ENCODE data around the gene ZNF516. TPM values are rescaled to one million over a fixed set of nuclear protein-coding genes. Genes with fewer than 3 reads are reported as not detected.

ZNF516 gene
- total and polyA plus RNA-seq, 4 donors: 2.5 to 12.2 (median 7.6) TPM

DNA sequence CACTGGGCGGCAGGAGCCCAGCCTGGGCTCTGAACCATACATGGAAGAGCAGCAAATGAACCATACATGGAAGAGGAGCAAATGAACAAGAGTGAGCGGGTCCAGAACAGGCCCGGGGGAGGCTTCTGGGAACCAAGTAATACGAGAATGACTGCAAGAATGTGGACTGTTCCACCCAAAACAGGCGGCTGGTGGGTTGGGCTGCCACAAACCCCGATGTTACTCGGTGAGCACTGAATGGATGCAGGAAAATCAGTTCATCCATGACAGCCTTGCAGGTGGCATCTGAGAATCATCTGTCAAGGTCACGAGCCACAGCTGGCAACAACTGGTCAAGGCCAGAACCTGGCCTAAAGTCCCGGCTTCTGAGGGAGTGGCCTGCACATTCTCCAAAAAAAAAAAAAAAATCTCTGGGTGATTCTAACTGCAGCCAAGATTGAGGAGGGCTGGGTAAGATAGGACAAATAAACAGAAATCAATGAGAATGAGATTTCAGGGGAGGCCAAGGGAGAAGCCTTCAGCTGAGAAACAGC, 106.1 kb downstream of the ZNF516 start:
- Histone ChIP-seq H3K27ac (ENCODE audit: low read depth in 1 of 2, low read length in 2 of 2) (no peak overlapping the region), H3K36me3 (ENCODE audit: control insufficient read depth in 4 of 4, insufficient read depth in 3 of 4, low read depth in 1 of 4, low read length in 3 of 4) (no peaks in the 10 kb centered on the region), H3K4me1 (ENCODE audit: control insufficient read depth in 4 of 4, insufficient read depth in 4 of 4, low read length in 3 of 4) (peaks cover 0 to 17% (median 9%) of the 10 kb centered on the region in 4 donors), H3K4me3 (ENCODE audit: low read depth in 1 of 3, low read length in 3 of 3) (no peak overlapping the region), H3K9me3 (ENCODE audit: control insufficient read depth in 4 of 4, low read length in 3 of 4) (no peaks in the 10 kb centered on the region), H3K27me3 (ENCODE audit: control insufficient read depth in 4 of 4, insufficient read depth in 4 of 4, low read length in 3 of 4) (no peaks in the 10 kb centered on the region), H3K9ac (ENCODE audit: low read depth in 1 of 2, low read length in 2 of 2) (no peak overlapping the region)
- no peak for DNase-seq (ENCODE audit: low spot score)
- 89% methylated on average over 9 of the region's 9 CpGs for WGBS
- TF ChIP-seq, protein P1, sequence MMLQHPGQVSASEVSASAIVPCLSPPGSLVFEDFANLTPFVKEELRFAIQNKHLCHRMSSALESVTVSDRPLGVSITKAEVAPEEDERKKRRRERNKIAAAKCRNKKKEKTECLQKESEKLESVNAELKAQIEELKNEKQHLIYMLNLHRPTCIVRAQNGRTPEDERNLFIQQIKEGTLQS (IDR thresholded peaks at IDR 0.05): no peak
- TF ChIP-seq RAD21 (IDR thresholded peaks at IDR 0.05) (no peak), EGR1 (IDR thresholded peaks at IDR 0.05; ENCODE audit: low read depth in 2 of 2) (no peak), GABPA (IDR thresholded peaks at IDR 0.05 in 1 of 2, conservative IDR thresholded peaks at IDR 0.05 in 1 of 2) (no peak), RXRA (IDR thresholded peaks at IDR 0.05) (no peak), ZBTB33 (IDR thresholded peaks at IDR 0.05) (no peak), HNF4A (conservative IDR thresholded peaks at IDR 0.05) (no peak), TAF1 (conservative IDR thresholded peaks at IDR 0.05) (no peak), CTCF (IDR thresholded peaks at IDR 0.05; ENCODE audit: low read depth, low read length, missing input control) (no peak), YY1 (IDR thresholded peaks at IDR 0.05) (no peak)

DNA sequence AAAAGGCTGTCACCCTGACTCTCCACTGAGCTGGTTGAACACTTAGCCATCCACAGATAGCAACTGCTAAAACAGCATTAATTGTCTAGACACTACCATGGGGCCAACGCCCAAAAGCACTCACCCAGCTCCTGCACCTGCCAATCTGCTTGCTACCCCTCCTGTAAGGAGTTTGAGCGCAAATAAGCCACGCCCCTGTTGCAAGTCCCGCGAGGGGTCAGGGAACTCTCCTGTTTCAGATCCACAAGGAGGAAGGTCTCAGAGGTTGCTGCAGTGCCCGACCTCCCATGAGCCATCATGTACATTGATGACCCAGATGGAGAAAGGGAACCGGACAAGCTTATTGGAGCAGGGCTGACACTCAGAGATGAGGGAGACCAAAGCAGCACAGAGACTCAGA, 106.8 kb downstream of the ZNF516 start:
- 95% methylated on average over 7 of the region's 7 CpGs for WGBS

More for the DNA sequence above, 106.8 kb downstream of the ZNF516 start:
- no peaks in the 10 kb centered on the region for H3K27me3 ChIP-seq (ENCODE audit: control insufficient read depth in 4 of 4, insufficient read depth in 4 of 4, low read length in 3 of 4)
- no peak overlapping the region for H3K4me3 ChIP-seq (ENCODE audit: low read depth in 1 of 3, low read length in 3 of 3)
- H3K36me3 ChIP-seq (ENCODE audit: control insufficient read depth in 4 of 4, insufficient read depth in 3 of 4, low read depth in 1 of 4, low read length in 3 of 4): no peaks in the 10 kb centered on the region
- no peaks in the 10 kb centered on the region for H3K9me3 ChIP-seq (ENCODE audit: control insufficient read depth in 4 of 4, low read length in 3 of 4)
- no peak for DNase-seq (ENCODE audit: low spot score)
- H3K9ac ChIP-seq (ENCODE audit: low read depth in 1 of 2, low read length in 2 of 2): no peak overlapping the region
- H3K4me1 ChIP-seq (ENCODE audit: control insufficient read depth in 4 of 4, insufficient read depth in 4 of 4, low read length in 3 of 4): peaks cover 0 to 17% (median 9%) of the 10 kb centered on the region in 4 donors
- no peak overlapping the region for H3K27ac ChIP-seq (ENCODE audit: low read depth in 1 of 2, low read length in 2 of 2)
- TF ChIP-seq, protein P1 (IDR thresholded peaks at IDR 0.05): no peak
- TF ChIP-seq RAD21 (IDR thresholded peaks at IDR 0.05): no peak
- no peak for TF ChIP-seq YY1 (IDR thresholded peaks at IDR 0.05)
- no peak for TF ChIP-seq CTCF (IDR thresholded peaks at IDR 0.05; ENCODE audit: low read depth, low read length, missing input control)
- TF ChIP-seq FOXA2 (IDR thresholded peaks at IDR 0.05): no peak
- no peak for TF ChIP-seq REST (IDR thresholded peaks at IDR 0.05)
- TF ChIP-seq GABPA (IDR thresholded peaks at IDR 0.05 in 1 of 2, conservative IDR thresholded peaks at IDR 0.05 in 1 of 2): no peak
- no peak for TF ChIP-seq HNF4A (conservative IDR thresholded peaks at IDR 0.05)
- TF ChIP-seq EGR1 (IDR thresholded peaks at IDR 0.05; ENCODE audit: low read depth in 2 of 2): no peak

All from liver (tissue), 9 donors.